Measurements from ENCODE around the gene TRAF3IP3.

Gene TRAF3IP3

DNA sequence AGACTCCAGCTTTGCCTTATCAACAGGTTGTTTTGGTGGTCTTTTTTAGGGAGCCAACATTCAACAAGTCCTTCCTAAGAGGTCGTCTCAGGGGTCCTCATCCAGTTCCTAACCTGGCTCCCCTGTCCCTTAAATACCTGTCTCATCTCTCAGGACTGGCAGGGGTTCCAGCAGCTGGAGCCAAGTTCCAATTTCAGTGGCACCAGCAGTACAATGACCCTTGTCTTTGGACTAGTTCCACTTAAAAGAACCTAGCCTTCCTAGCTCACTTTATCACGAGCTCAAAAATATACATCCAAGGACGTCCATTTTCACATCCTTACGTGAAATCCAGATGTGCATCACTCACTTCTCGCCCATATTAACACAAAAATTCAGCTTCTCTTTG lies 18.7 kb upstream of the TRAF3IP3 start:
- no peak for DNase-seq (ENCODE audit: low read depth)

DNA sequence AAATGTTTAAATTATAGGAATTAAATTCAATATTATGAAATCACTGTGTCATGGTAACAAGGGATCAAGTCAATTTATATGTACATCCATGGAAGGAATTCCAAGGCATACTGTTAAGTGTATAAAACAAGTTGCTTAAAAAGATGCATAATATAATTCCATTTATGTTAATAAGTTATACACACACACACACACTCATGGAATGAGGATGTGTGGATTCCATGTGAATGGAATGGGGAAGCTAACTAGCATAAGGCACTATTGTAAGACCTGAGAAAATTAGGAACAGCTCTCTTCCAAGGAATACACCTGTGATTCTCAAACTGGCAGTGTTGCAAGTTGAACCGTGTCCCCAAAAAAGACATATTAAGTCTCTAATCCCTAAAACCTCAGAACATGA lies 17.6 kb upstream of the TRAF3IP3 start:
- DNase-seq (ENCODE audit: low read depth), result no peak

DNA sequence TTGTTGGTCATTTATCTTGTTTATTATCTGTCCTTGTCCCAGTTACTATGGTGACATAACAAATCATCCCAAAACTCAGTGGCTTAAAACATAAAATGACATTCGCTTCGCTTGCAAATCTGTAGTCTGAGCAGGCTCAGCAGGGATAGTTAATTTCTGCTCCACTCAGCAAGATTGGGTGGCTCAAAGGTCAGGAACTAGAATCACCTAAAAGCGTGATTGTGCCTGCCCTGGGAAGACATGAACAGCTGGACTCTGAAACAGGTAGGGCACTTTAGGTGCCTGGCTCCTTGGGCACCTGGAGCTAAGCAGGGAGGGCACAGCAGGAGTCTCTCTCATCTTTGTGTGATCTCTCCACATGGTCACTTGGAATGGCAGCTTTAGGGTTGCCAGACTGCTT lies 14.7 kb upstream of the TRAF3IP3 start:
- no peak for DNase-seq (ENCODE audit: low read depth)

DNA sequence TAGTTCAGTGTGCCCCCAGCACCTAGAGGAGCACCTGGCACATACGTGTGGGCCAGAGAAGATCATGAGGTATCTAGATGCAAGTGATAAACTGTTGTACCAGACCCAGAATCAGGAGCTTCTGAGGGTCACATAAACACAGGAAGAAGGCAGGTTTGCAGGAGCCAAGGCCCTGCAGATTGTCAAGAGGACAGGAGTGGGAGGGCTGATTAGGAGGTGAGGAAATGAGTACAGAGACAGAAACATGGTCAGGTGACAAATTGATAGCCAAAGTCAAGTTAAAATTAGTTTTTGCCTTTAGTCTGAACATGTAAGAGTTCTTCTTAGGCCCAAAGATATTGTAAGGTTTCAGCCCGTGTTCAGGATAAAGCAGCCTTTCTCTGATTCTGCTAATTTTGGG lies 14.0 kb upstream of the TRAF3IP3 start:
- DNase-seq (ENCODE audit: low read depth), result no peak

DNA sequence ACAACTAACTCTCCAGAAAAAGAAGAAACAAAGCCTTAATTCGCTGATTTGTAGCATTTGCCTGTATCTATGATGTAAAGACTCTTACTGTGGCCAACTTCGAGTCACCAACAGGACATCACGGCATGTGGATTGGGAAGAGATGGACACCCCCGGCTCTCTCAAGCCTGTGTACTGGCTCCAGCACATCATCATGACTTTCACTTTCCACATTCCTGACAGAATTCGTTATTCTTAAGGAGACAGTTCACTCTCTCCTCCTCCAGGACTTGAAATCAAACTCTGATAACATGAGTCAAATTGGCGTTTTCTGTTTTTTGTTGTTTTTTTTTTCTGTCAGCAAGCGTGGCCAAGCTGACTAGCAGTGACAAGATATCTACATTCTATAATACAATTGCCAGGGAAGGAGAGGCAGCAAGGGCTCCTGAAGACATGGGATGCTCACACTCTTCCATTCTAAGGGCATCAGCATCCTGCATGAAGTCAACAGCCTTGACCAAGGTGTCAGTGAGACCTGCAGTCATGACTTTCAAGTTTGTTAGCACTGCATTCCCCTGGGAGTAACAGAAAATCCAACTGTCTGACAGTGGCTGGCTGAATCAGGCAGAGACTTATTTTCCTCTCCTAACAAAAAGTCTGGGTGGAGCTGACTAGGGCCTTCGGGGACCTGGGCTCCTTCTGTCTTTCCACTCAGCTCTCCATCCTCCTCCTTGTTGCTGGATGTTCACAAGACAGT lies 13.3 kb upstream of the TRAF3IP3 start:
- peak; percentile 82 for DNase-seq (ENCODE audit: low read depth)

DNA sequence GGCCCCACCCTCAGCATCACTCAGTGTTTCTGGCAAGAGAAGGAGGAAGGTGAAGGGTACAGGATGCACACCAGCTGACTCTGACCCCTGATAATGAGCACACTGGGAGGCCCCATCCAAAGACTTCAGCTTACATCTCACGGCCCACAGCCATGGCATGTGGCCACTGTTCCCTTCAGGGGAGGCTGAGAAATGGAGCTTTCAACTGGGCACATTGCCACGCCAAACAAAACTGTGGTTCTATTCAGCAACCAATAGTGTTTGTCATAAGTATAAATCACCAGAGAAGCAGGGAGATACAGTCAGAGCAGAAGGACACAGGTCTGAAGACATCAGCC lies 12.7 kb upstream of the TRAF3IP3 start:
- DNase-seq (ENCODE audit: low read depth), result peak; percentile 96

DNA sequence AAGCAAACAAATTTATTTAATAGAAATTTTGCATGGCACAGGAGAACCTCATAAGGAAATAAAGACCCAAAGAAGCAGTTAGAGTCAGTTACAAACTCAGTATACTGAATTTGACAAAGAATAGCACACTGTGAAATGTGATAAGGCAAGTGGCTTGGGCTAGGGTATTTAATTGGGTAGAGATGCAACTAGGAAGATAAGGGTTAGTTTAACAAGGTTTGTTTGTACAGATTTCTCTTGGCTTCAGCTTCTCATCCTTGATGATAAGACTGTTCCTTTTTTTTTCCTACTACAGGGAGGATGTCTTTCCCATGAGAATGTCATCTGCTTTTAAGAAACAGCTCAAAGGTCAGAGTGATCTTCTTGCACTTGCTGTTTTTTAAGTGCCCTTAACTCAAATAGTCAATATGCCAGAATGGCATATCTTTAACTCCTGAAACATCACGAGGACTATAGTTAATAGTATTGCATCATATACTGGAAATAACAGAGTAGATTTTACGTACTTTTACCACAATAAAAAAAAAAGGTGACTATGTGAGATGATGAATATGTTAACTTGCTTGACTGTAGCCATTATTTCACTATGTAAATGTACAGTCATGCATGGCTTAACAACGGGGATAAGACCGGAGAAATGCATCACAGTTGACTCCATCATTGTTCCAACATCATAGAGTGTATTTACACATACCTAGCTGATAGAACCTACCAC lies 9.2 kb upstream of the TRAF3IP3 start:
- DNase-seq (ENCODE audit: low read depth), result no peak

DNA sequence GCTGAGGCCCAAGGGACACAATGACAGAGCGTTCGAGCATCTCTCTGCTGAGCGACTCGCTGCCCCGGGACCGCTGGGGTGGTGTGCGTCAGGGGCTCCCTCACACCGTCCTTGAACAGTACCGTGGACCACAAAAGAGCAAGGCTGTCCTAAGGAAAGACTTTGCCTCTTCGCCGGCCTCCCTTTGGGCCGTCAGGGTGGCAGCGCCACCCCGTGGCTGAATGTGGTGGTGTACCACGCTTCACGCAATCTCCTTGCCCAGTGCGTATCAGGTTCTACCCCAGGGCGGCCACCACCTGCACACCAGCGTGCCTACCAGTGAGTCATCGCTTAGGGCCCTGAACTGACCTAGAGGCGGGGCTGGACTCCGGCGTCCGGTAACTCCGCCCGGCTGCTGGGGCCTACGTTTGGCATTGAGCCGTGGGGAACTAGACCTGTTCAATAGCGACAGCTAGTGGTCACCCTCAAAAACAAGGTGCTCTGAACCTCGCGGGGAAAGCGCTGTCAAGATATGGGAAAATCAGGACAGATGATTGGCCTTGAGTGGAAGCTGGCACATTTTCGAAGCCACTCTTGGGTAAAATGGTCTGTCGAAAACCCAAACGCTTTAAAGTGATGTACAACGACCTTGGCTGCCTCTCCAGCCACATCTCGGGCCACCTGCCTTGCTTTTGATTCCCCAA lies 8.1 kb upstream of the TRAF3IP3 start:
- peak; percentile 87 for DNase-seq (ENCODE audit: low read depth)

DNA sequence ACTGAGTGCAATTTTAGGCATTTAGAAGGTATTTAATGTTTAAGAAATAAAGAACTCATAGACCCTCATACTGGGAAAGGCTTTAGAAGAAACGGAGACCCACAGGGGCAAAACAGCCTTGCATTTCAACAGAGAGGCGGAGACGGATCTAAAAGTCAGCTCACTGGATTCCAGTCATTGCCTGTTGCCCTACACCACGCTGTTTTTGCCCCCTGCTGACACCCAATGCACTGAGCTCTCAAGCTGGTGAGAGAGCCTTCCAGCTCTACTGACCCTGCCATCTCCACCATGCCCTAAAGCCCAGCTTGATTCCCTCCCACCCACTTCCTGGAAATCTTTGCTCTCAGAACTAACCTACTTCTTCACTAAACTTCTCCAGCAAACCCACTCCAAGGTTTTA lies 7.2 kb upstream of the TRAF3IP3 start:
- DNase-seq (ENCODE audit: low read depth), result no peak

DNA sequence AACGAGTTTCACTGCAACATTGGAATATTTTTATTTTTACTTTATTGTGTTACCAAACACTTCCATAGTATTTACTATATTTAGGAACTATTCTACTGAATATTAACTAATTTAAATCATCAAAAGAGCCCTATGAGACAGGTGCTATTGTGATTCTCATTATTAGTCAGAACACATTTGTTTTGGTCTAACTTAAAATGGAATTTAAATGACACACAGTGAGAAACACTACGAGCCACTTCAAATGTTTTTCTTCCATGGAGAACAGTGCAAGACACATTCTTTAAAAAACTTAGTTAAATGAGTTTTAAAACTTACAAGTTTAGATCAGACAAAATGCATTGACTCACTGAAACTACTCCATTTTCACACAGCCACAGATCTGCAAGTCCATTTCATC lies 6.6 kb upstream of the TRAF3IP3 start:
- no peak for DNase-seq (ENCODE audit: low read depth)

DNA sequence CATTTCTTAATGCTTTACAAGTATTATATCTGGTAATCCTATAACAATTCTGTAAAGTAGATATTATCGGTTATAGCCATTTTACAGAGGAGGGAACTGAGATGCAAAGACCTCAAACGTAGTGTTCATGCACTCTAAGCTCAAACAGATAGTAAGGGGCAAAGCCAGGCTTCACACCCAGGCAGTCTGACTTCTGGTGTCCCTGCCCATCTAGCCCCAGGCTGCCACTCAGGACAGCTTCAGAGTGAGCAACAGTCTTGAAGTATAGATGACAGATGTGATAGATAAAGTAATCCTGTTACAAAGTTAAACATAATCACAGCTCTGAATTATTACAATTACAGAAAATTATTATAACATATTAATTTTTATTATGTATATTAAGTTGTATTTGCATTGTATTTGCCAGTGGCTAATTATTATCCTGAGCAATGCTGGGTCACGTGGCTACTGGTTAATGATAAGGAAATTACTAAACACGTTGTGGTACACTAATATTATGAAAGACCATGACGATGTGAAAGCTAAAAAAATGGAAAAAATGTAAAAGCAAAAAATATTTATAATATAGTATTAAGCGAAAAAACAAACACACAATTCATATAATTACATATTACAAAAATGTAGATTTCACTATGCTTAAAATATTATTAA lies 6.1 kb upstream of the TRAF3IP3 start:
- DNase-seq (ENCODE audit: low read depth), result no peak

DNA sequence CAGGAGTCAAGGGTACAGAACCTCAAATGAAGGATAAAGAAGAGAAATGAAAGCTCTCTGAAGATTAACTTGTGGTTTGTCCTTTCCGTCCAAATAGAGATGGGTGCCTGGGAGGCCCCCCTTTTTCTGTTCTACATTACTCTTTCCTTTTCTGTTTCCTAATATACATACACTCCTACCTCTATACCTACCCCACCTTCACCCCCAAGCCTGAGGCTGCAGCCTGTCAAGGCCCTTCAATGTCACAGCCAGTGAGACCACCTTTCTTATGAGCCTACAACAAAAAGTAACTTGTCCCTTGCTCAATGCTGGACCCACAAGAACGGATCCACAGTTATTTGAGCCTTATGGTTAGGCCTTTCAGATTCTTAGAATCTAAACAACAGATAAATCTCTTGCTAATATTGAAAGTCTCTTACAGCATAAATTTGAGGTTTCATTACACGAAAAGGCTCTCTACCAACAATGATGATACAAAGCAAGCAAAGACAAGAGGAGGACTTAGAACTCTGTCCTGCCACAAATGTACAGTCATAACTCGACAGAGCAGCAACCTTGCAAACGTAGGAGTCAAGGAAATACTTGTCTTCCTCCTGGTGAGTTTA lies 4.1 kb upstream of the TRAF3IP3 start:
- DNase-seq (ENCODE audit: low read depth), result no peak

DNA sequence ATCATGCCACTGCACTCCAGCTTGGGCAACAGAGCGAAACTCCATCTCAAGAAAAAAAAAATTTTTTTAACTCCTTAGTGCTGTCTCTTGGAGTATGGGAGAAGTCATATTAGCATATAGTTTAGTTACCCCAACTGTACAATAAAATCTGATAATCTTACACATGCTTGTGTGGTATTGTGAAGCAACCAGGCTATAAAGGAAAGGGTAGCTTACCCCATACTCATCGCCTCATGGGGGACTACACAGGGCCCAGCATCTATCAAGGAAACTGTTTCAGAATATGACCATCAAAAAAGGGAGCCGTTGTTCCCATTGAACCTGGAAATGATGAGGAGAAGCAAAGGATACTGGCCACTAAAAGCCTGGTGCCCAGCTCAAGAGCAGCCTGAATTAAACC lies 3.0 kb upstream of the TRAF3IP3 start:
- DNase-seq (ENCODE audit: low read depth), result no peak

DNA sequence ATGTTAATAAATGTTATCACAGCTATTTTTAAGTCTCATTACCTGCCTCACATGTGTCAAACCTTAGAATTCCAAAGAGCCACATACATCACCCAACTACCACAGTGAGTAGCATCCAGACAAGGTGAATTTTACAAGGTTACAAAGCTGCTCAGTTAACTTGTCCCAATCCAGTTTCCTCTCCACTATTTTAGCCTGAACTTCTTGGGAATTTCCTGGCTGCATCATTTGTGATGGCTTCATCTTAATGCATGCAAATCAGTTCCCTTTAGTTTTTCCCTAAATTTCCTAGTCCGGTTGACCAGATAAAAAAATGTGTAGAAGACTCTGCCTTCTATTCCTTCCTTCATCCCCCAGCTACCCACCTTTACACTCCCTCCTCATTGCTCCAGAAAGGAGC lies 597 bp upstream of the TRAF3IP3 start:
- DNase-seq (ENCODE audit: low read depth), result no peak

DNA sequence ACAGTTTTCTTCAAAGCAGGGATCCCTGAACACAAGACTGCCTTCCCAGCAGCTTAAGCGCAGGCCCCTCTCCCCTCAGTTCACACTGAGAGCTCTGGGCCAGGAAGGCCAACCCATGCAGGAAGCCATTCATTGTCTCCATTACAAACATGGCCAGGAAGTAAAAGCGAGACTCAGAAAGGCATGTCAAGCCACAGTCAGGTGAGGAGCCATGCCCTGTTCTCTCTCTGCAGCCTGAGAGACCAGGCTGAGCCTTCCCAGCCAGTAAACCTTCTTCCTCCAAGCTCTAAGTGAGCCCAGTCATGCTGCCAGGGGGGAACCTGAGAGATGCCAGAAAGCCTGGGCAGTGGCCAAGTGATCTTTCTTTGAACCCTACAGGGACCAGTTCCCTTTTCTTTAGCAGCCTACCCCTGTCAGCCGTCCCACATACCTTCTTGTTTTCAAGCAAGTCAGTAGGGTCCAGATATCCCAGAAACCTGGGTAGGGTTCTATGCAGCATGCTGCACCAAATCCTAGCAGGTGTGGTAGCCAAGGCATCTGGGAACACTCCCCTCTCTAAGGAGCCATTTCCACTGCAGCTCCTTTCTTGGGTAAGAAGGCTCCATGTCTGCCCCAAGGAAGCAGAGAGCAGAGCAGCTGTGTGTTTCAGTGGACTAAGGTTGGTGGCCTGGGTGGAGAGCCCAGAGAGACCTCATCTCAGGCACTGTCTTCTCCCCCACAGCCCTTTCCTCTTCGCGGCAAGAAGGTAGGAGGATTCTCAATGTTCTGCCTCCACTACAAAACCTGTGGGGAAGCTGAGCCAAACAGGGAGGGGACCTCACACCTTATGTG lies 977 bp downstream of the TRAF3IP3 start:
- DNase-seq (ENCODE audit: low read depth), result no peak

DNA sequence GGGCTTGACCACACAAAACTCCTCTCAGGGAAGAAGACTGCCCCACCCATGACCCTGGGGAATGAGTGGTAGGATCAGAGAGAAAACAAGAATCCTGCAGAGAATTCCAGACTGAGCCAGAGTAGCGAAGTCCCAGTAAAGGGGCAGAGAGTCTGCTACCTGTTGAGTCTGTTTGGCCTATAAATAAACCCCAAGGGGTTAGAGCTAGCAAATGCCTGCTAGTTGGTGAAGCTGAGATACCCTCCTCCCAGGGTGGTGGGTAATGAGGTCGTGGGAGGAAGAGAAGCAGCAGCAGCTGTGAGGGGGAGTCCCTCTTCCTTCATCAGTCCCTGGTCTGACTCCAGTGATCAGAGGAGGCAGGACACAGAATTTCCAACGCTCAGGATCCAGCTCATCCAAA lies 2.5 kb downstream of the TRAF3IP3 start:
- DNase-seq (ENCODE audit: low read depth), result no peak

DNA sequence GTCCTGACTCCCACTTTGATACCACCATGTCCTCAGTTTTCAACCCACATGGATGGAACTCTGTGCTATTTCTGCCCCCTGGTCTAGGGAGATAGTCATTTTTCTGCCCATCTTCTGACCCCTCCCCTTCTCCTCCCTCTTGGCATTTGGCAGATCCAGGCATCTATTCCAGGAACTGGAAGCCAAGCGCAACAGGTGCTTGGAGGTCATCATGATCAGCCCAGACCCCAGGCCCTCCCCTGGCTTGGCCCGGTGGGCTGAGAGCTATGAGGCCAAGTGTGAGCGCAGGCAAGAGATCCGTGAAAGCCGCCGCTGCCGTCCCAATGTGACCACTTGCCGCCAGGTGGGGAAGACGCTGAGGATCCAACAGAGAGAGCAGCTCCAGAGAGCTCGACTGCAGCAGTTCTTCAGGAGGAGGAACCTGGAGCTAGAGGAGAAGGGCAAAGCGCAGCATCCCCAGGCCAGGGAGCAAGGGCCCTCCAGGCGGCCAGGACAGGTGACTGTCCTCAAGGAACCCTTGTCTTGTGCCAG lies 4.0 kb downstream of the TRAF3IP3 start:
- no peak for DNase-seq (ENCODE audit: low read depth)

DNA sequence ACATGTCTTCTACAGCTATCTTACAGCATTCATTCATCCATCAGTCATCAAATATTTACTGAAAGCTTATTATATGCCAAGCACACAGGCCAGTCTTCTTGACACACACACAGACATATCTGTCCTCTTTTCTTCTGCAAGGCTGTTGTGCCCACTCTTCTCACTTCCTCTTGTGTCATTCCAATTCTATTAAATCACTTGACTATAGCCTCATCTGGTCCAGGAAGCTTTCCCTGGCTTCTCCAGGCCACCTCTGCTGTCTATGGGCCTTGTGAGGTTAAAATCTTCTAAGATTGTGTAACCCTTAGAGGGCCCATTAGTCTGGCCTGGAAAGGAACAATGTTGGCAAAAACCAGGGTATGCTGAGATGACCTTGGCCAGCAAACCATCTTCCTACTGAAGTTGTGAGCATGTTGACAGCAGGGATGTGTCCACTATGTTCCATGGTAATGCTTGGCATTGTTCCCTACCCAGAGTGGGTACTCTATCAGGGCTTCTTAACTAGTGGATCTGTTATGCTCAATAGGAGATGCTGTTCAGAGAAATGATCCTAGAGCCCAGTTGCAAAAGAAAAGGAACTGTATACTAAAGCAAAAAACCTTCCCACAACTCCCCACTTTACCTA lies 5.3 kb downstream of the TRAF3IP3 start:
- no peak for DNase-seq (ENCODE audit: low read depth)

DNA sequence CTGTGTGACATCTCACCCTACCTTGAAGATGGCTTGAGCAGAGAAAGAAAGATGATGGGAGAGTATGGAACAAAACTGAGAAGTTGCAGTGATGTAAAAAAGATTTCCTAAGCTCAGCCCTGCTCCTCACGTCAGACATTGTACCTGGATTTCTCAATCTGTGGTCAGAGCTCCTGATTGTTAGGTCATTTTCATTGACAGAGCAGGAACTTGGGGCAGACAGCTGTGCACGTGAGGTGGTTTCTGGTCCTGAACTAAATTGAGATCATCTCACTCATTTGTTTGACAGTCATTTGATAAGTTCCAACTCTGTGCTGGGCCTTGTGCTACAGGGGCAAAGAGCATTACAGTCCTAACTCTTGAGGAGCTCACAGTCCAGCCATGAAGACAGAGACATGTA lies 10.2 kb downstream of the TRAF3IP3 start:
- no peak for DNase-seq (ENCODE audit: low read depth)

DNA sequence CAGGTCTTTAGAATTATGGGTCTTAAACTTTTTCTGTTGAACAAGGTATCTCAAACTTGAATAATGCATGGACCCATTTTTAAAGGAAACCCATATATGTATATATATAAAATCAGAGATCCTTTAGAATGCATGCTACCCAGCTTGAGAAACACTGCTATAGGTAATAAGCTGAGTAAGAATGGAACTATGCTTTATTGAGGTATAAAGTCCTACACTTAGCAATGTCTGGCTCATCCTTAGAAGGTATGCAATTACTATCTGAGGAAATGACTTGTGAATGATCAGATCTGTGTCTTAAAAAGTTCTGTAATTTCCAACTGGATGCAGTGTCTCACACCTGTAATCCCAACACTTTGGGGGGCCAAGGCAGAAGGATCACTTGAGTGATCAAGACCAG lies 11.2 kb downstream of the TRAF3IP3 start:
- DNase-seq (ENCODE audit: low read depth), result no peak

DNA sequence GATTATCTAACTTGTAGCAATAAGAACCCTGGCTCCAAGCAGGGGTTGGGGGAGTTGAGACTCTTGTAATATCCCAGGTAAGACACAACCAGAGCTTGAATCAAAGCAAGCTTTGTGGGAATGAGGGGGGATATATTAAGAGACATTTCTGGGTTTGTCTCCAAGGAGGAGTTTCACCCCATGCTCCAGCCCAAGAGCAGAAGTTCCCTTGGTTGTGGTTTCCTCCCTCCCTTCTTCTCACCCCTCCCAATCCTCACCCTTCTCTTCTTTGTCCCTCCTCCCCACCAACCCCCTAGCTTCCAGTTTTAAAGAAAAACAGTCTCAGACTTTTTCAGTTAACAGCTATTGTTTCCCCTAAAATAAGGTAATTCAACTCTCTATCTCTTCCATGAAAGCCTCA lies 11.9 kb downstream of the TRAF3IP3 start:
- no peak for DNase-seq (ENCODE audit: low read depth)

Measured in stromal cell of bone marrow (primary cell).